ENCODE data around the gene PCK1.

DNA sequence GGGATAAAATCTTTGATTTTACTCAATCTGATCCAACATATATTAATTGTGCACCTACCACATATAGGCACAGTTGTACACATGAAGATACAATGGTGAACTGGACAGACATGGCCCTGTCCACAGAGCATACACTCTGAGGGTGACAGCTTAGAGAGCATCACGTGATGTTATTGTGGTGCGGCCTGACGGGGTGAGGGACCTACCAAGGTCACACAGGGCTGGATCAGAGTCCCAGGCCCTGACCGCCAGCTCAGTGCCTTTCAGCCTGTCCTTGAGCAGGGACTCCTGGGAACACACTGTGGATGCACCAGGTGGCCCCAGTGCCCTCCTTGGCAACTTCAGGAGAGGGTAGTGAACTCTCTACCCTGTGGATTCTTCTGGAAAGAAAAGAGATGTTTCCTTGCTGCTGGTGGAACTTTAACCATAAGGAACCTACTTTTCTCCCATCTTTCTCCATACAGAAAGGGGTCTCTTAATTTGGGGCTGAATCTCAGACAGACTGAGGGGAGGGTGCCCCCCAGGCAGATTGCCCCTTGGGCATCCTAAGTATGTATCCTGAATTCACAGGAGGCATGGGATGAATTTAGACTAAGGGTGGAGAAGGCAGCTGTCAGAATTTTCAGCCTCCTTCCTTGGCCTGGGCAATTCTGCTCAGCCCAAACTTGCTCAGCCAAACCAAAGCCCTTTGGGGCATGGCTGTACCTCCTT lies 26.5 kb downstream of the PCK1 start:
- TF ChIP-seq, protein P1, sequence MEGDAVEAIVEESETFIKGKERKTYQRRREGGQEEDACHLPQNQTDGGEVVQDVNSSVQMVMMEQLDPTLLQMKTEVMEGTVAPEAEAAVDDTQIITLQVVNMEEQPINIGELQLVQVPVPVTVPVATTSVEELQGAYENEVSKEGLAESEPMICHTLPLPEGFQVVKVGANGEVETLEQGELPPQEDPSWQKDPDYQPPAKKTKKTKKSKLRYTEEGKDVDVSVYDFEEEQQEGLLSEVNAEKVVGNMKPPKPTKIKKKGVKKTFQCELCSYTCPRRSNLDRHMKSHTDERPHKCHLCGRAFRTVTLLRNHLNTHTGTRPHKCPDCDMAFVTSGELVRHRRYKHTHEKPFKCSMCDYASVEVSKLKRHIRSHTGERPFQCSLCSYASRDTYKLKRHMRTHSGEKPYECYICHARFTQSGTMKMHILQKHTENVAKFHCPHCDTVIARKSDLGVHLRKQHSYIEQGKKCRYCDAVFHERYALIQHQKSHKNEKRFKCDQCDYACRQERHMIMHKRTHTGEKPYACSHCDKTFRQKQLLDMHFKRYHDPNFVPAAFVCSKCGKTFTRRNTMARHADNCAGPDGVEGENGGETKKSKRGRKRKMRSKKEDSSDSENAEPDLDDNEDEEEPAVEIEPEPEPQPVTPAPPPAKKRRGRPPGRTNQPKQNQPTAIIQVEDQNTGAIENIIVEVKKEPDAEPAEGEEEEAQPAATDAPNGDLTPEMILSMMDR (IDR thresholded peaks at IDR 0.05) = no peak
- TF ChIP-seq TCF7 (CRISPR knock-in tag; IDR thresholded peaks at IDR 0.05; ENCODE audit: low read depth) = no peak
- no peak for TF ChIP-seq CREB1 (CRISPR knock-in tag; IDR thresholded peaks at IDR 0.05)
- TF ChIP-seq CBFB (CRISPR knock-in tag; IDR thresholded peaks at IDR 0.05; ENCODE audit: low read depth) = no peak
- no peak for TF ChIP-seq CREM (CRISPR knock-in tag; IDR thresholded peaks at IDR 0.05)
- no peak for TF ChIP-seq GRHL2 (CRISPR knock-in tag; IDR thresholded peaks at IDR 0.05; ENCODE audit: insufficient replicate concordance, severe bottlenecking)
- TF ChIP-seq GABPB1 (CRISPR knock-in tag; IDR thresholded peaks at IDR 0.05) = no peak
- TF ChIP-seq, protein P2, sequence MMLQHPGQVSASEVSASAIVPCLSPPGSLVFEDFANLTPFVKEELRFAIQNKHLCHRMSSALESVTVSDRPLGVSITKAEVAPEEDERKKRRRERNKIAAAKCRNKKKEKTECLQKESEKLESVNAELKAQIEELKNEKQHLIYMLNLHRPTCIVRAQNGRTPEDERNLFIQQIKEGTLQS (CRISPR knock-in tag; conservative IDR thresholded peaks at IDR 0.05) = no peak
- TF ChIP-seq, protein P3, sequence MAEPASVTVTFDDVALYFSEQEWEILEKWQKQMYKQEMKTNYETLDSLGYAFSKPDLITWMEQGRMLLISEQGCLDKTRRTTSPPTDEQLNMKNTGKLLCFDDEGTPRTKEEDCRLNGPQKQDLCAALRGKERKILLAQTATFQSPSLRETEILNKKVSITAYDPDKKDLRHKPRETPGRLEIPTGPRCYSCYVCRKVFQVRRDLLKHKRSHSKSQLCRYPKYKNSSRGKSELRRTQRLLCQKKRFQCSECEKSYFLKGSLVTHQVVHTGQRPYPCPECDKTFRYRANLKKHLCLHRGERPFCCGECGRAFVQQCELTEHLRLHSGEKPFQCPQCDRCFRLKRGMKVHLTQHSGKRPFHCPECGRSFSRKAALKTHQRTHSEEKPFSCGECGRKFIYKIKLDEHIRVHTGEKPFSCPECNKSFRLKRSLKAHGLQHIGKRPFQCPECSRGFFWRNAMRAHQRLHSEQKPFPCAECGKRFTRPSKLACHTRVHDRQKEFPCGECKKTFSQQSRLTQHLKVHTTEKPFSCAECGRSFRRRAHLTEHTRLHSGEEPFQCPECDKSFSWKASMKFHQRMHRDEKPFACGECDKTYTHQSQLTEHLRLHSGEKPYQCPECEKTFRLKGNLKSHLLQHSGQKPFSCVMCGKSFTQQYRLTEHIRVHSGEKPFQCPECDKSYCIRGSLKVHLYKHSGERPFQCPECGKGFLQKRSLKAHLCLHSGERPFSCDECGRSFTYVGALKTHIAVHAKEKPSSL (CRISPR knock-in tag; conservative IDR thresholded peaks at IDR 0.05) = no peak
- TF ChIP-seq, protein P4, sequence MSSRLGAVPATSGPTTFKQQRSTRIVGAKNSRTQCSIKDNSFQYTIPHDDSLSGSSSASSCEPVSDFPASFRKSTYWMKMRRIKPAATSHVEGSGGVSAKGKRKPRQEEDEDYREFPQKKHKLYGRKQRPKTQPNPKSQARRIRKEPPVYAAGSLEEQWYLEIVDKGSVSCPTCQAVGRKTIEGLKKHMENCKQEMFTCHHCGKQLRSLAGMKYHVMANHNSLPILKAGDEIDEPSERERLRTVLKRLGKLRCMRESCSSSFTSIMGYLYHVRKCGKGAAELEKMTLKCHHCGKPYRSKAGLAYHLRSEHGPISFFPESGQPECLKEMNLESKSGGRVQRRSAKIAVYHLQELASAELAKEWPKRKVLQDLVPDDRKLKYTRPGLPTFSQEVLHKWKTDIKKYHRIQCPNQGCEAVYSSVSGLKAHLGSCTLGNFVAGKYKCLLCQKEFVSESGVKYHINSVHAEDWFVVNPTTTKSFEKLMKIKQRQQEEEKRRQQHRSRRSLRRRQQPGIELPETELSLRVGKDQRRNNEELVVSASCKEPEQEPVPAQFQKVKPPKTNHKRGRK (CRISPR knock-in tag; IDR thresholded peaks at IDR 0.05; ENCODE audit: borderline replicate concordance) = no peak
- TF ChIP-seq ETV6 (CRISPR knock-in tag; IDR thresholded peaks at IDR 0.05) = no peak
- TF ChIP-seq, protein P5, sequence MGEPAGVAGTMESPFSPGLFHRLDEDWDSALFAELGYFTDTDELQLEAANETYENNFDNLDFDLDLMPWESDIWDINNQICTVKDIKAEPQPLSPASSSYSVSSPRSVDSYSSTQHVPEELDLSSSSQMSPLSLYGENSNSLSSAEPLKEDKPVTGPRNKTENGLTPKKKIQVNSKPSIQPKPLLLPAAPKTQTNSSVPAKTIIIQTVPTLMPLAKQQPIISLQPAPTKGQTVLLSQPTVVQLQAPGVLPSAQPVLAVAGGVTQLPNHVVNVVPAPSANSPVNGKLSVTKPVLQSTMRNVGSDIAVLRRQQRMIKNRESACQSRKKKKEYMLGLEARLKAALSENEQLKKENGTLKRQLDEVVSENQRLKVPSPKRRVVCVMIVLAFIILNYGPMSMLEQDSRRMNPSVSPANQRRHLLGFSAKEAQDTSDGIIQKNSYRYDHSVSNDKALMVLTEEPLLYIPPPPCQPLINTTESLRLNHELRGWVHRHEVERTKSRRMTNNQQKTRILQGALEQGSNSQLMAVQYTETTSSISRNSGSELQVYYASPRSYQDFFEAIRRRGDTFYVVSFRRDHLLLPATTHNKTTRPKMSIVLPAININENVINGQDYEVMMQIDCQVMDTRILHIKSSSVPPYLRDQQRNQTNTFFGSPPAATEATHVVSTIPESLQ (CRISPR knock-in tag; IDR thresholded peaks at IDR 0.05) = no peak
- TF ChIP-seq, protein P6, sequence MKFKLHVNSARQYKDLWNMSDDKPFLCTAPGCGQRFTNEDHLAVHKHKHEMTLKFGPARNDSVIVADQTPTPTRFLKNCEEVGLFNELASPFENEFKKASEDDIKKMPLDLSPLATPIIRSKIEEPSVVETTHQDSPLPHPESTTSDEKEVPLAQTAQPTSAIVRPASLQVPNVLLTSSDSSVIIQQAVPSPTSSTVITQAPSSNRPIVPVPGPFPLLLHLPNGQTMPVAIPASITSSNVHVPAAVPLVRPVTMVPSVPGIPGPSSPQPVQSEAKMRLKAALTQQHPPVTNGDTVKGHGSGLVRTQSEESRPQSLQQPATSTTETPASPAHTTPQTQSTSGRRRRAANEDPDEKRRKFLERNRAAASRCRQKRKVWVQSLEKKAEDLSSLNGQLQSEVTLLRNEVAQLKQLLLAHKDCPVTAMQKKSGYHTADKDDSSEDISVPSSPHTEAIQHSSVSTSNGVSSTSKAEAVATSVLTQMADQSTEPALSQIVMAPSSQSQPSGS (CRISPR knock-in tag; IDR thresholded peaks at IDR 0.05; ENCODE audit: borderline replicate concordance, low read depth) = no peak

Measured in WTC11 (cell line).